Hematopoietic multipotent progenitor cell treated with erythropoietin and hydrocortisone succinate and interleukin-3 and kit ligand, for 6 days (in vitro differentiated cells): Measurements from ENCODE around the gene TMEM184A.

Experiments used
- DNase-seq: peaks from one replicate; pipeline ENCODE4 v3.0.0-alpha.2; 2015

Gene TMEM184A

DNA sequence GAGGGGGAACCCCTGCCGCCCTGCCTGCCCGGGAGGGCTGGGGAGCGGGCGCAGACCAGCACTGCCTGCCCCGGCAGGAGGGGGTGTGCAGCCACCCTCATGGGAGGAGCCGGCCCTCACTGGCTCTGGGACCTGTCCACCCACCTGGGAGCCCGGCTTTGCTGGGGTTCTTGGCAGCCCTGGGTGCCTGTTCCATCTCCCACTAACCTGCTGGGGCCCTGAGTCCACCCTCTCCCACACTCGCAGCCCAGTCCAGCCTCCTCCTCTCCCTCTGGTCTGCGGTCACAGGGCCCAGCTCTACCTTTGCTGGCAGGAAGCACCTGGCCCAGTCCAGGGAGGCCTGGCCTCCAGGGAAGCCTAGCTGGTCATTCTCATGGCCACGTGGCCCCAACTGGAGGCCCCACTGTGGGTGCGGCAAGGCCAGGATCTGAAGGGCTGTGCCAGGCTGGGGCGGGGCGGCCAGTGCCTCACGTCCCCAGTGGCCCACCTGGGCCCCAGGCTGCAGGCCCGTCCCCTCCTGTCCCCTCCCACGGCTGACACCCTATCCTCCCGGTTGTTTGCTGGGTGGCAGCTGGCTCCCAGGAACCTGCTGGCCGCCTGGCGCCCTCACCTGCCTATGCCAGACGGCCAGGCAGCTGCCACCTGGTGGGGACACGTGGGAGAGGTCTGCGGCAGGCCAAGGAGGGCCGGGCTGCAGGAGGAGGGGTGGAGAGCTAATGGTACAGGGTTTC lies at the start of gene TMEM184A:
TMEM184A (minus strand) TSS at position 393 of the 731 bp plus-strand sequence. CDS start 721 bp downstream, outside the sequence.
- DNase-seq: peak; percentile 63

DNA sequence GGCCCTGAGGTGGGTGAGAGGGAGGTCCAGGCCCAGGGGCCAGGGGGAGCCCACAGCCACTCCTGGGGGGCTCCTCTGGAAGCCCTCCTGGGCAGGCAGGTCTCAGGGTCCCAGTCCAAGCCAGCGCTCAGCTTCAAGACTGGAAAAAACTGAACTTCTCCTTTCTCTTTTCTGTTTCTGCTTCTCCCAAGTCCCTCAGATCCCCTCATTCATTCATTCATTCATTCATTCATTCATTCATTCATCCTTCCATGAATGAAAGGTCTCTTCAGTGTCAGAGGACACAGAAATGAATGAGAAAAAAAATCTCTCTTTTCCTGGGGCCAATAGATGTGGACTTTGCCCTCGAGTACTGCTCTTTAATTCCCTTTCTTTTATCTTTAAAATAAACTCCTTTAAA lies 48.4 kb upstream of the TMEM184A start:
- no peak for DNase-seq

DNA sequence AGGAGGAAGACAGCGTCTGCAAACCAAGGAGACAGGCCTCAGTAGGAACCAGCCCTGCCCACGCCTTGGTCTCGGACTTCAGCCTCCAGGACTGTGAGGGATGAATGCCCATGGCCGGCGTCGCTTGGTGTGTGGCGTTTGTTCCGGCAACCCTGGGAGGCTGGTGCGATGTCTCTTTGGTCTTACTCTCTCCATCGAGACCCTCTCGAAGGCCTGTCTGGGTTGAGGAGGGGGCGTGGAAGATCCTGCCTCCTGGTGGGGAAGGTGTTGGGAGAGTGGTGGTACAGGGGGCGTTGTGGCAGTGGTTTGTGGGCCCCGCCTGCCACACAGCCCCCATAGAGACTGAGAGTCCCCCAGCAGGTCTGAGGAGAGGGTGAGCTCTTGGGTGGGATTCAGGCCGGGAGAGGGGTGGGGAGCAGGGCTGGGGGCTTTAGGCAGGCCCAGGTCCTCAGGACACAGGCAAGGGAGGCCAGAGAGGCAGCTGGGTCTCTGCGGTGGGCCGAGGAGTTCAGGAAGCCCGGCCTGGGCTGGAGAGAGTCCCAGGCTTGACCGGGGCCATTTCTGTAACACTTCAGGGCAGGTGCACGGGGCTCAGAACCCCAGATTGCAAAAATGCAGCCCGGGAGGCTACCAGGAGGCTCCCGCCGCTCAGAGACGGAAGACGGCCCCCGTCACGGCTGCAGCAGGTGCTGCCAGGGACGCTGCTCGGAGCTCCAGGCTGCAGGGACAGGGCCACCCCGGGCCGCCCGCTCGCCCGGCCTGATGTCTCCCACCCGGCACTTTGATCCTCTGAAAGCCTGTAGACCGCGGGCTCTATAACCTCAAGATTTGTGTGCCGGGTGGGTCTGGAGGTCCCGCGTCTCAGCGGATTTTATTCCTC lies 47.6 kb upstream of the TMEM184A start:
- DNase-seq: no peak

DNA sequence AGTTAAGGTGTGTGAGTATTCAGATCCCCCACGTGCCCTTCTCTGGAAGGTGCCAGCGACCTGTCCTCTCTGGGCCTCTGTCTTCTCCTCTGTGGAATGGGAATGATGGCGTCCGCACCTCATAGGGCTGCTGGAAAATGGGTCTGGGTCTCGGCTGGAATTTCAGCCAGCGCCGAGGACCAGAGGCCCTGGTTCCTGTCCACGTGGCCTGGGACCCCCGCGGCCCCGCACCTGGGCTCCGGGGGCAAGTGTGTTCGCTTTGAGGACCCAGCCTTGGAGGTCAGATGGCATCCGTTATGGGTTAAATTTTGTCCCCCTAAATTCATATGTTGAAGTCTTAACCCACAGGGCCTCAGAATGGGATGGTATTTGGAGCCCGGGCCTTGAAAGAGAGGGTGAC lies 46.4 kb upstream of the TMEM184A start:
- no peak for DNase-seq

DNA sequence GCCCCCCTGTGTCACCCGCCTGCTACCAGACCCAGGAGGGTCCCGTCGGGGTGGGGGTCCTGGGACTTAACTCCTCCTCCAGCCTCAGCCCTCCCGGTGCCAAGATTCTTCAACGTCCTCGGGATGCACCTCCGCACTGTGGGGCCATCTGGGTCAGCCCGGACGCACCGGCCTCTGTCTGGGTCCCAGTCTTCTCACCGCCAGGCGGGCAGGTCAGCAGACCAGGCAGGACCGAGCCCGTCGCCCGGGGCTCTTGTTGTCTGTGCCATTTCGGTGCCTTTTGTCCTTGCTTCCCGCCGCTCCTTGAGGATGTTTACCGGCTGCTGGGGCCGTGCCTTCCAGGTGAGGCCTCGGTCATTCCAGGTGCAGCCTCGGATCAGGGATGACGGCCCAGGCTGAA lies 46.0 kb upstream of the TMEM184A start:
- no peak for DNase-seq

DNA sequence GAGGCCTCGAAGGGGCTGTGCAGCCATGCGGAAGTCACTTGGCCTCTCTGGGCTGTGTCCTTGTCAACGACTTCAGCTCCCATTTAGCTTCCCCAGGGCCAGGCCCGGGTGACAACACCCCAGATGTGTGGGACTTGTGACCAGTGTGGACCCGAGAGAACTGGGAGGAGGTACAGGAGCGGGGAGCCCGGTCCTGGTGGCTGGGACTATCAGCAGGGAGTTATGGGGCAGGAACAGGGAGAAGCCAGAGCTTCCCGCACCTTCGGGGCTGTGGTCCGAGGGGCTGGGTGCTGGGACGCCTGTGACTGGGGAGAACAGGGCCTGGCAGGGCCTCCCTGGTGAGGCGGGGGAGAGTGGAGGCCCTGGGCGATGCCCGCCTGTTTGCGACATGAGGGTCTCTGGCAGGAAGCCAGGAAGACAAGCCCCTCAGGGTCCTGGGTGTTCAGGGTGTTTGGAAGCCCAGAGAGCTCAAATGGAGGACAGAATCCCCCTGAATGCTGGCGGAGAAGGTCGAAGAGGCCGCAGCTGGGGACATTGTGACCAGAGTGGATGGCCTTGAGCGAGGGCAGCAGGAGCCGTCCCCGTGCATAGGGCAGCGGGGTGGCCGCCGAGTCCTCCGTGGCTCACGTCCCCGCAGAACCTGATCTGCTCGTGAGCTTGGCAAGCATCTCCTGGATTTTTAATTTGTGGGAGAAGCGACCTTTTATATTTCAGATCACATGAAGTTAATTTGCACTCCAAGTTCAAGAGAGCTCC lies 43.8 kb upstream of the TMEM184A start:
- DNase-seq: no peak

DNA sequence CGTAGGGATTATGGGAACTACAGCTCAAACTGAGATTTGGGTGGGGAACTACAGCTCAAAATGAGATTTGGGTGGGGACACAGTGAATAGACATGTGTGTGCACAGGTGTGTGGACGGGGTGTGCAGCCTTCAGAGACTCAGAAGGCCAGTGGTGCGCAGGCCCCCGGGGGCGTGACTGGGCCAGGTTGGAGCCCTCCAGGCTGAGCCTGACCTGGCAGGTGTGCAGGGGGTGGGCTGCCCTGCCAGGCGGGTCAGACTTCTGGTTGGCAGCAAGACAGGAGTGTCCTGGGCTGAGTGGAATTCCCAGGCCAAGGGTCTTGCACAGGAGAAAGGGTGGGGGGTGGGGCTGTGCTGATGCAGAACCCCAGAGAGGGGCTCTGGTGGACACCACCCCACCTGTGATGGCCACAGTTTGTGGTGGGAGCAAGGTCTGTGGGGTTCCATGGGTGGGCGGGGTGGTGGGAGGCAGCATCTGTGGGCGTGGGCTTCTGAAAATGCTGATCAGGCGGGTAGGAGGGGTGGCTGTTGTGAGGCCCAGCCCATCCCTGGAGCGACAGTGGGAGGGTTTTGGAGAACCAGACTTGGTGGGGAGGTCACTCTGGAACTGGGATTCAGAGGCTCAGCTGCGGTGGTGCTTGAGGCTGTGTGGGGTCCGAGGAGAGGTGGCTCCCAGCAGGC lies 43.1 kb upstream of the TMEM184A start:
- no peak for DNase-seq

DNA sequence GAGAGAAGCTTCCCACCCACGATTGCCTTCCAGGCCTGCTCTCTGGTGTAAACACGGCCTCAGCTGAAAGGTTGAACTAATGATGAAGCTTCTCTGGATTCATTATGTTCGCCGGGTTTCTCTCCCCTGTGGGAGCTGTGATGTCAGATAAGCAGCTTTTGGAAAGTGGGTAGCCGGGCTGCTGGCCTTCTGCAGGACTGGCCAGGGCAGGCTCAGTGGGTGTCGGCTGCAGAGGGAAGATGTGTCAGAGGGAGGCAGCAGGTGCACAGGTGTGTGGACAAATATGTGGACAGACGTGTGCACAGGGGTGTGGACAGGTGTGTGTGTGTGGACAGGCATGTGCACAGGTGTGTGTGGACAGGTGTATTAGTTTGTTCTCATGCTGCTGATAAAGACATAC lies 42.3 kb upstream of the TMEM184A start:
- DNase-seq: no peak

DNA sequence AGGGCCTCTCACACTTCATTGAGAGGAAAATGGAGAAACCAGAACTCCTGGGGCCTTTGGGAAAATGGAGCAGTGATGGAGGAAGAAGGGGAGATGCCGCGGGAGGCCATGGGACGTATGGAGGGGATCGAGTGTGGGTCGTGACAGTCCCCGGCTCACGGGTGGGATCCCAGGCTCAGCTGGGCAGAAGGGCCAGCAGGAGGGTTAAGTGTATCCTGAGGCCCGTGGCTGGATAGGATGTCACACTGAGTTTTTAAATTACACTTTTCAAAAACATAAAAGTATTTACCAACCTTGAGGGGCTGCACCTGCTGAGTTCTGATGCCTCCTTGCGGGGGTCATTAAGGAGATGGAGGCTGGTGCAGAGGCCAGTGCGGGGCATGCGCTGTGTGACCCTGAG lies 41.8 kb upstream of the TMEM184A start:
- no peak for DNase-seq

DNA sequence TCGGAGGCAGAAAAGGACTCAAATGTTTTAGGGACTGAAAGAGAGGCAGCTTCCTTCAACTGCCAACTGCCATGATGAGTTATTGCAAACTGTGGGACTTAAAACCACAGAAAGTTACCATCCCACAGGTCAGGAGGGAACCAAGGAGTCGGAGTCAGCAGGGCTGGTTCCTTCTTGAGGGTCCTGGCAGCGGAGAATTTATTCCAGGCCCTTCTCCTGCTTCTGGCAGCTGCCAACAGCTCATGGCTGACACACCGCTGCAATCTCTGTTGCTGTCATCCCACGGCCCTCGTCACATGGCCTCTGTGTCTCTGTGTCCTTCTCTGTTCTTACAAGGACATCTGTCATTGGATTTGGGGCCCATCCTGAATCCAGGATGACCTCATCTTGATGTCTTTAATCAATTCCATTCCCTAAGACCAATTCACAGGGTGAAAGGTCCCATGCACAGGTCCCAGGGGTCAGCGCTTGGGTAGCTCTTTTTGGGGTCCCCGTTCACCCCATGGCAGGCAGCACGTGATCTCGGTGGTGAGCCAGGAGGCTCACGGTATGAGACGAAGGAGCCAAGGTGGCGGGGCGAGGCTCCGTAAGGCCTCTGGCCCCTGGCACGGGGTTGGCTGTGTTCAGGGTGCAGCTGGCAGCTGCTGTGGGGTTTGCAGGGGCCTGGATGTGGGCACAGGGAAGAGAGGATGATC lies 41.2 kb upstream of the TMEM184A start:
- DNase-seq: no peak

DNA sequence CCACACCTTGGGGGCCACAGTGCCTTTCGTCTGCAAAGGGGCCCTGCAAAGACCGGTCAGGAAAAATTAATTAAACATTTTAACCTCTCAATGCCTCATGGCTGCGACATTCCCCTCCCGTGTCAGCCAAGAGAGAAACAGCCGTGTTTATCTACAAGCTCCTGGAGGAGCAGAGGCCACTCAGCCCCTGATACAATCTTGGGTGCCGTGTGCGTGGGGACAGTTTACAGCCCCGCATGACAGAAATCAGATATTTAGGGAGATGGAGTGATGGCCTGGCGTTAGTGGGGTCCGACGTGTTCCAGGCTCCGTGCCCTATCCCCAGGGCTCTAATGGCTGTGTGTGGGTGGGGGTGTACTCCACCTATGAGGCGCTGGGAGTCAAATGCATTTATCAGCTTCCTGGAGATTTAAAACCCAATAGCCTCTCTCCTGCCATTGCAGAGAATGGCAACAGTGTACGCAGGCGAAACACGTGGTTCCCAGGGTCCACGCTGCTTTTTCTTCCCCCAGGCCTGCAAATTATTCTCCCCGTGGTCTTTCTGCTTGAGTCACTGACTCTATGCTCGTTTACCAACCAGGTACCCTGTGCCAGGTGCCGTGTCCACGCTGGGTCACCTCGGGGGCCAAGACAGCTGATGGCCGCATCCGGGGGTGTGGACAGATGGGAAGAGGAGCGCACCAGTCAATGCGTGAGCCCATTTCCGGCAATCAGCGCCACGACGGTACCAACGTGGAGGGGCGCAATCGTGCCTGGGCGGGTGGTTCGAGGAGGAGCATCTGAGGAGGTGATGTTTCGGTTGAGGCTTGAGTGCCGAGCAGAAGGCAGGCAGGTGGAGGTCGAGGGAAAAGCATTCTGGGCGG lies 40.4 kb upstream of the TMEM184A start:
- DNase-seq: no peak

DNA sequence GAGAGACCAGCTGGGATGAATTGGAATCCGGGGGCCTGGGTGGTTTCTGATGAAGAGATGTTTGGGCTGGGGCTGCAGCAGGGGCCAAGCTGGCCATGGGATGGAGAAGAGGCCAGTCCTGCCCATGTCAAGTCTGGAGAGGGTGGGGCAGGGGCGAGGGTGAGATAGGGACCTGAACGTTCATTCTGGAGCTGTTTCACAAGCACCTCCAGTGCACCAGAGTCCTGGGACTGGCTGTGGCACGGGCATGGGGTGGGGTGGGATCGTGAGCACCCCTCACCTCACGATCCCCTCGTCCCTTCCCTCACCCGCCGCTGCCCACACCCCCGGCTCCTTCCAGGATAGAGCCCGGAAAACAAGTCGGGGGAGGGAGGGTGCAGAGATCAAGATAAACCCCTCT lies 39.6 kb upstream of the TMEM184A start:
- DNase-seq: no peak

DNA sequence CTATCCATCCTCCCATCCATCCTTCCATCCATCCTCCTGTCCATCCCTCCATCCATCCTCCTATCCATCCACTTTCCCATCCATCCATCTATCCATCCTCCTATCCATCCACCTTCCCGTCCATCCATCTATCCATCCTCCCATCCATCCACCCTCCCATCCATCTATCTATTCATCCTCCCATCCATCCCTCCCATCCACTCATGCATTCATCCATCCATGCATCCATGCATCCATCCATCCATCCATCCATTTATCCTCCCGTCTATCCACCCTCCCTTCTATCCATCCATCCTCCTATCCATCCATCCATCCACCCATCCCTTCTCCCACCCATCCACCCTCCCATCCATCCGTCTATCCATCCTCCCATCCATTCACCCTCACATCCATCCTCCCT lies 39.0 kb upstream of the TMEM184A start:
- no peak for DNase-seq

DNA sequence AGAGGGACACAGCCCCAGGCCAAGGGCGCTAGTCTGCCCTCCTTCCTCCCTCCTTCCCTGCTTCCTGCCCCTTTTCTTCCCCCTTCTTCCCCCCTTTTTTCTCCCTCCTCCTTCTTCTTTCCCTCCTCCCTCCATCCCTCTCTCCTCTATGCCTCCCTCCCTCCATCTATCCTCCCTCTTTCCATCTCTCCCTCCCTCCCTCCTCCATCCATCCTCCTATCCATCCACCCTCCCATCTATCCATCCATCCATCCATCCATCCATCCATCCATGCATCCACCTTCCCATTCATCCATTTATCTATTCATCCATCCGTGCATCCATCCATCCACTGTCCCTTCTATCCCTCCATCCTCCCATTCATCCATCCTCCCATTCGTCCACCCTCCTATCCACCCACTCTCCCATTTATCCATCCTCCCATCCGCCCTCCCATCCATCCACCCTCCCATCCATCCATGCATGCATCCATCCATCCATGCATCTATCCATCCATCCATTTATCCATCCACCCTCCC lies 38.0 kb upstream of the TMEM184A start:
- no peak for DNase-seq

DNA sequence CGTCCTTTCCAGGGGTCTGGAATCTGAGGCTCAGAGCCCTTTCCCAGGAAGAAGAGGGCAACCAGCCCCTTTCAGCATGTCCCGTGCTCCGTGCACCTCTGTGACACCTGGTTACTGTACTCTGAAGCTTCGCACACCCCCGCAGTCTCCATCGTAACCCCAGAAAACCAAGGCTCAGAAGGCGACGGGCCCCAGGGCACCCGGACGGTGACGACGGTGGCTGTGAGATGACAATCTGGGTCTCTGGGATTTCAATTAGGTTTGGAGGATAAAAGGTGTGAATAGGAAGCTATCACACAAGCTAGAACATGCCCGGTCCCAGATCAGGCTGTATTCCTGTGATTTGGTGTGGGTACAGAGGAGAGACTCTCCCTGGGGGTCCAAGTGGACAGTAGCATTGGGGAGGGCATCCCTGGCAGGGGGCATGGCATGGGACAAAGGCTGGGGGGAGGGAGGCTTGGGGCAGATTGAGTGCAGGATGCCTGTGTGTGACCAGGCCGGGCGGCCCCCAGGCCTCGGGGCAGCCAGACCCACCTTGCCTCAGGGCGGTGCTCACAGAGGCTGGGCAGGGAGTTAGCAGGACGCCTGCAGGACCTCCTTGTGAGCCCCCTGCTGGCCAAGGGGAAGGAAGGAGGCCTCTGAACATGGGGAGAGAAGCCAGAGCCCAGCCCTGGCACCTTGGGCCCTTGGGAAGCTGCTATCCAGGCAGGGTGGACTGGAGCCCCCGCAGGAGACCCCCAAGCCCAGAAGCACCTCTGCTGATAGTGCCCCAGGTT lies 37.3 kb upstream of the TMEM184A start:
- peak; percentile 51 for DNase-seq

DNA sequence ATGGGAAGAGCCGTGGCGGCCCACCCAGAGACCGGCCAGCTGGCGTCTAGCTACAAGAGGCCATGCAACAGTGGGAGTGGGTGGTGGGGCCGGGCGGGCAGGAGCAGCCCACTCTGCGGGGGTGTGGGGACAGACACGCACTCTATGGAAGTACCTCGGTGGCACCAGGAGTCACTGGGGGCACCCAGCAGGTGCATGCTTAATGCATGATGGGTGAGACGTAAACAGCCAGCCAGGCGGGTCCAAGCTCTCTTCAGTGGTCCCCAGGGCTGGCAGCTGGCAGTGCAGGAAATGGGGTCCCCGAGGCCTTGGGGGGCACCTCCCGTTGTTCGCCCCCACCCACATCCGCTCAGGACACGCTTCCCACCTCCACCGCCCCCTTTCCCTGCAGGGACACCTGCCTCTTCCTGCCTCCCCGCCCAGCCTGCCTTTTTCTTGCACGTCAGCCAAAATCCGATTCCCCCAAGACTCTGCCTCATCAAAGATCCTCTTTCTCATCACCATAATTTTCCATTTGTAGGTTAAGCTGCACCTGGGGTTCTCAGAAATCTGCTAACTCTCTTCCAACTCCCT lies 36.4 kb upstream of the TMEM184A start:
- DNase-seq: no peak

DNA sequence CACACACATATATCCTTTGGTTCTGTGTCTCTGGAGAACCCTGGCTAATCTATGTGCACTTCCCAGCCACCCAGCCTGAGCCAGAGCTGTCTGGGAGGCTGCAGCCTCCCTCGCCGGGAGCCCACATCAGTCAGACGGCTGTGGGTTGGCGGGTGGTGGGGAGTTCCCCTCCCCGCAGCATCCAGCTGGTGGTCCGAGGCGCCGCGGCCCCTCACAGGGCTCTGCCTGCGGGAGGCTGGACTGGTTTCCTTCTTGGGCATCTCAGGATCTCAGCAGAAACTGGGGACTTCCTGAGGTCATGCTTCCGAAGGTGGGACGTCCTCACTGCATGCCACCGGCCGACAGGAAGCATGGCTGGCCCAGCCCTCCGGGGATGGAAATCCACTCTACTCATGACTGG lies 35.9 kb upstream of the TMEM184A start:
- DNase-seq: no peak

DNA sequence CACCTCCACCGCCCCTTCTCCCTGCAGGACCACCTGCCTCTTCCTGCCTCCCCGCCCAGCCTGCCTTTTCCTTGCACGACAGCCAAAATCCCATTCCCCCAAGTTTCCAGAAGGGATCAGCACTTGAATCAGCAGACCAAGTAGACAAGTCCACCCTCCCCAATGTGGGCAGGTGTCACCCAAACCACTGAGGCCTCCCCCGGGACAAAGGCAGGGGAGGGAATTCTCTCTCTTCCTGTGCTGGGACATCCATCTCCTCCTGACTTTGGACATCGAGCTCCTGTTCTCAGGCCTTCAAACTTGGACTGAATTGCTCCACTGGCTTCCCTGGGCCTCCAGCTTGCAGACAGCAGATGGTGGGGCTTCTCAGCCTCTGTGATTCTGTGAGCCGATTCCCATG lies 35.4 kb upstream of the TMEM184A start:
- no peak for DNase-seq

DNA sequence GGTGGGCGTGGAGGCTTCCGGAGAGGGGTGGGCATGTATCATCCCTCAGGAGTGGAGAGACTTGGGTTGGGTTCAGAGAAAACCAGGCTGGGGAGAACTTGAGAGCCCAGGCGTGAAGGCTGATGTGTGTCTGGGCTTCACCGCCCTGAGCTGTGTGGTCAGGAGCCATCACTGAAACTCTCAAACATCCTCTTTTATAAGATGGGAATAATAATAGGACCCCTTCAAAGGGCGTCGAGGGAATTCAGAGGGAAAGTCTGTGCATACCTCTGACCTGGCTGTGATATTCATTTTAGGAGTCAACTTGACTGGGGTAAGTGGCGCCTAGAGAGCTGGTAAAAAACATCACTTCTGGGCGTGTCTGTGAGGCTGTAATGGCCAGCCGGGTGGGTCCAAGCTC lies 34.9 kb upstream of the TMEM184A start:
- no peak for DNase-seq

DNA sequence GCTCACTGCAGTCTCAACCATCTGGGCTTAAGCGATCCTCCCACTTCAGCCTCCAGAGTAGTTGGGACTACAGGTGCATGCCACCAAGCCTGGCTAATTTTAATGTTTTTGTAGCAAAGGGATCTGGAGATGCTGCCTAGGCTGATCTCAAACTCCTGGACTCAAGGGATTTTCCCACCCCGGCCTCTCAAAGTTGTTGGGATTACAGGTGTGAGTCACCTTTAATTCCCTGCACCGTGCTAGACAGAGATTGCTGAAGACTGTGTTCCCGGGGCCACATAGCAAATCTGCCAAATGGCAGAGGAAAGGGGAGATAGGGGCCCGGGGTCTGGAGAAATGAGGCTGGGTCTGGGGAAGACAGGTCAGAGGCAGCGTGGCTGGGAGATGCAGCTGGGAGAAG lies 34.5 kb upstream of the TMEM184A start:
- DNase-seq: no peak
